NCI-H2107 treated with DMSO at 0.1 percent for 48 hours (cell line): ENCODE data around the gene RNF5.
"Not testable (repeated sequence)": the region's sequence is repeated elsewhere in the genome, so short reads cannot be mapped to it uniquely, and the experiment has no call there.

Source experiments
- DNase-seq: peaks from one replicate; lab custom pipeline; 2025; ENCODE audit not compliant: unreplicated experiment; lab: John Stamatoyannopoulos, UW

RNF5 gene

DNA sequence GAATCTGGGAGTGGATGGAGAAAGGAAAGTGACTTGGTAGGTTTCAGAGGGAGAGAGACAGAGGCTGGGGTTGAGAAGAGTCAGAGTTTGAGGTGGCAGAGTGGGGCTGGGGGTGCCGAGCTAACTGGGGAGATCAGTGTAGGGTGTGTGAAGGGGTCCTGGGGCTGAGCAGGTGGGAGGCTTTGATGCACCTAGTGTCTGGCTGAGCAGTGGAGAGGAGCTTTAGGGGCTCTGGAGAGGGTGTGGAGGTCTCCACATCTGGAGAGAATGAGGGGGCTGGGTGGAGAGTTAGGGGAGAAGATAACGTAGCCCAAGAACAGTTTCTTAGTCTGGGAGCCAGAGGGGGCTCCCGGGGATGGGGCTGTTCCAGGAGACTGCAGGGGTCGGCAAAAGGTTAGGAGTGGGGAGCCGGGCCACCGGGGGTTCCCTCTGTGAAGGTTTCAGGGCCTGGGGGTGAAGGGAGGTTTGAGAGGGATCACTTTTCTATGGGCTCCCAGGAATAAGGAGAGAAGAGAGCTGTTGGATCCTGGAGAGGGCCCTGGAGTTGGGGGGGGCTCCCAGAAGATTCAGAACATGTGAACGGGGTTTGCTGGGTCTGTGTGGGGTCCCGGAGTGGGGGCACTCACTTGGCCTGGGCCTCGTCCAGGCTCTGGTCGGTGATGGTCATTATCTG is 11.0 kb downstream of the RNF5 start:
- DNase-seq = no peak

DNA sequence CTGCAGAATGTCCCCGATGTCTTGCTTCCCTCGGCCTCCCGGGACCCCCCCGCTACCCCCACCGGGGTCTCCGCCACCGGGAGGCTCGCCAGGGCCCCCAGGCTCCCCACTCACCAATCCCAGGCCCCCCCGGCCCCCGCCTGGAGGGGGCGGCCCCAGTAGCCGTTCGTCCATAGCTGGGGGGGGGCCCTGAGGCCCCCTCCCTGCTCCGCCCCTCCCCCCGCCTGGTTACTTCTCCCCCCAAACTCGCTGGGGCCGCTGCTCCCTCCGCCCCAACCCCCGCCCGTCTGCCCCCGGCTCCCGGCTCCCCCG is 11.5 kb downstream of the RNF5 start:
- DNase-seq = no peak

DNA sequence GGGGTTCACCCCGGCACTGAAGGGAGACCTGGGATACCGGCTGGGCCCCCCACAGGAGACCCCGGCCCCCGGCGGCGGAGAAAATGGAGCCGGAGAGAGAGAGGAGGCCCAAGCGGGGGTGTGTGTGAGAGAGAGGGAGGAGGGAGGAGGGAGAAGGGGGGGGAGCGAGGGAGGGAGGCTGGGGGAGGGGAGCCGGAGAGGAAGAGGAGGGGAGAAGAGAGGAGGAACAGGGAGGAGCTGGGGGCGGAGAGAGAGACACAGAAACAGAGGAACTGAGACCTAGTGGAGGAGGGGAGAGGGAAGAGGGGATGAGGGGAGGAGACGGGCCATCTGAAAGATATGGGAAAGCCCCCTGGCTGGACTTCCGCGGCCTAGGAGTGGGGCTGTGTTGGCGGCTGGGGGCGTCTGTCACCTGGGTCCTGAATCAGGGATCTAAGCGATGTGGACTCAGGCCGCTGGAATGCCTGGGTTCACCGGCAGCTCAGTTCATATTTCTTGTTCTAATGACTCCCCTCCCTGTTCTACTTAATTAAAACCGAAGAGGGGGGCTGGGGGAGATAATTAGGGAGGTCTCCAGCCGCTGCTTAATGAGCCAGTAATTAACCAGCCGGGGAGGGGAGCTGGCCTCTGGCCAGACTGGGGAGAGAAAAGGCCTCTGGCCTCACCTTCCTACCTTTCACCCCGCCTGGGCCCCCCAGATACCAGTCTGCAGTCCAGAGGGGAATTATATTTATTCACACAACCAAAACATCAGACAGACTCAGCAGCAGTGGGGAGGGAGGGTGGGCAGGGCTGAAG is 12.0 kb downstream of the RNF5 start, which contains the start of gene PBX2:
PBX2 (minus strand) TSS at position 149 of the 798 bp plus-strand sequence. CDS start 287 bp downstream, outside the sequence.
- DNase-seq = peak; percentile 35

DNA sequence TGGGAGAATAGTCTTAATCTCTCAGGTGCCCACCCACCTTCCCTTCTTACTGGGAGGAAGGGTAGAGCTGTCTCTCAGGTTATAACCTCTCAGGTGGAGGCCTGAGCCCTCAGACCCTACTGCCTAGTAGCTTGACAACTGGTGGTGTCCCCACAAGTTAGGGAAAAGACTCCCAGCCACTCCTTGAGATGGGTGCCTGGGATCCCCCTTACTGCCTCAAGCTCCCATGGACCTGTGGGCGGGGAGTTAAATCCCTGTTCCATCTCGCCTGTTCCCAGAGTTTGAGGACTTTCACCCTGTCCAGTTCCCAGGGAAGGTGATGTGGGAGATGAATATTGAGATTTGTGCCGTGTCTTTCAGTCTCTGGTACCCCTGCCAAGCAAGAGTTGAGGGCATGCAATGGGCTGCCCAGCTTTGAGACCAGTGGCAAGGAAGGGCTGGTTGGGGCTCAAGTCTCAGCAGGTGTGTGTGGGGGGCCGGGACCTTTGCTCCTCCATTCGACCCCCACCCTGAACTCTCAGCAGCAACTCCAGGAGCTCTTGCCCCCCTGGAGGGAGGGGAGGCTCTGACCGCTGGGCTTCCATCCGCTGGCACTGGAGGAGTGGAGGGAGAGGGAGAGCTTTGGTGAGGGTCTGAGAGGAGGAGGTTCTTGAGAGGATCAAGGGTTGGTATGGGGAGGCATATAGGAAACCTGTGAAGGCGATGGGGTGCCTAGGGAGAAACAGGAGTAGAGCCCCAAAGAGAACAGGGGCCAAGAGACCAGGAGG is 12.9 kb downstream of the RNF5 start:
- no peak for DNase-seq

DNA sequence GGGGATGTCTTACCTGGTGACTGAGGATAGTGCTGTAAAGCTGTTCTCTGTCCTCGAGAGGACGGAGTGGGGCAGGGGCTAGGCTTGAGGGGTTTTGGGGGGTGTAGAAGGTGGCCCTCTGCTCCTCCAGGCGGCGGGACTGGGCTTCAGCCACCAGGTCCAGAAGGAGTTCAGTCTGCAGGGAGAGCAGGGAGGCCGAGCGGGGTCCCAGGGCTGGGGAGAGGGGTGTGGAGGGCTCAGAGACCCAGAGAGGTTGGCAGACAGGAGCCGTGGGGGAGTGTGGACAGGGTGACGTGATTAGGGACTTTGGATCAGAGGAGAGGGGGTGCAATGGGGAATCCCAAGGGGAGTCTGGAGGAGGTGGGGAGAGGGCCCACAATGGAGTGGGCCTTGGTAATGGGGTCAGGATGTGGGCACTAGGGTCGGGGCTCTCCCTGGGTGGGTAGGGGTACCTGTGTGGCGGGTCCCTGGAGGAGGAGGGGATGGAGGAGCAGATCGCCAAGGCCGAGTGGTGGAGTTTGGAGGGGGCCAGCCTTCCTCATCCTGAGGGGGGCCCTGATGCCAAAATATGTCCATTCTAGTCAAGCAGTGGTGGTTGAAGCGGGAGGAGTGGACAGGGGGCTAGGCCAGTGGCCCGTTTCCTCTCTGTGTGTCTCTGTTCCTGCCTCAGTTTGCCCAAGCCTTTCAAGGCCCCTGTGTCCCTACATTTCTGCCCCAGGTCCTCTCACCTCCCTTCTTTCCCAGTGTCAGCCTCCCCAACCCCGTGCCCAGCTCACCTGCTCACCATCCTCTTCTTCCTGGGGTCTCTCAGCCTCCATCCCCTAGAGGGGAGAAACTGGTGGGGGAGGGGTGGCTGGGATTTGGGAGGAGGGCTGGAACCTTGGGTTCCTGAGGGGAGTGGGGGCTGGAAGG is 13.7 kb downstream of the RNF5 start:
- no peak for DNase-seq

DNA sequence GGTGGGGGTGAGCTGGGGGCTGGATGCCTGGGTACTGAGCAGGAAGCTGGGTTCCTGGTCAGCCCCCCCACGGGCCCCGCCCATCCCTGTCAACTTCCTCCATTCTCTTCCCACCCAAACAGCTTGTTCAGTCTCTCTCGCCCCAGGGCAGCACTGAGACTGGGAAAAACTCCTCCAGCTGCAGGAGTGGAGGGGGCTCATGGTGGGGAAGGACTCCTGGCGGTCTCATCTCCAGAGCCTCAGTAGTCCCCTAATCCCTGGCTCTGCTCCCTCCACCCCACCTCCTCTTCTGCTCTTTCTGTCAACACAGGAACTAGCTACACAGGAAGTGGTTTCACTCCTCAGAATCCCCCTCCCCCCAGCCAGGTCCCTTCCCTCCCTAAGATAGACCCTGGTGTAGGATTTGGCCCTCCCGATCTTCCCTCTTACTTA is 14.4 kb downstream of the RNF5 start, which contains the start of gene GPSM3:
GPSM3 (minus strand) TSS at position 36 of the 432 bp plus-strand sequence. CDS start 130 bp downstream, outside the sequence.
- DNase-seq = no peak

DNA sequence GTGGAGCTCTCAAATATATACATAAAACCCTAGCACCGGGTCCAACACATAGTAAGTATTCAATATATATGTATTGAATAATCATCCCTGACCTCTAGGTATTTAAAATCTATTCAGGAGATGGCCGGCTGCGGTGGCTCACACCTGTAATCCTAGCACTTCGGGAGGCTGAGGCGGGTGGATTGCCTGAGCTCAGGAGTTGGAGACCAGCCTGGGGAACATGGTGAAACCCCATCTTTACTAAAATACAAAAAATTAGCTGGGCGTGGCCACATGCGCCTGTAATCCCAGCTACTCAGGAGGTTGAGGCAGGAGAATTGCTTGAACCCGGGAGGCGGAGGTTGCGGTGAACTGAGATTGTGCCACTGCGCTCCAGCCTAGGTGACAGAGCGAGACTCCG is 14.9 kb downstream of the RNF5 start:
- not testable (repeated sequence) for DNase-seq

DNA sequence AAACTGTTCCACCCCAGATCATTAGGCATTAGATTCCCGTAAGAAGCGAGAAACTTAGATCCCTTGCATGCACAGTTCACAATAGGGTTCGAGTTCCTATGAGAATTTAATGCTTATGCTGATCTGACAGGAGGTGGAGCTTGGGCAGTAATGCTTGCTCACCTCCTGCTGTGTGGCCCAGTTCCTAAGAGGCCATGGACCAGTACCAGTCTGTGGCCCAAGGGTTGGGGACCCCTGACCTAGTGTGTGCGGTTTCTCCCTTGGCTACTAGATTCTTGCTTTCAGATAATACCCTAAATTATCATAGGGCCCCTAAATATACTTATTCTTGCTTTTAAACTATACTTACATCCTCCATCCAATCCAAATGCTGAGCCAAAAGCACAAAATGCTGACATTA is 16.2 kb downstream of the RNF5 start:
- DNase-seq = no peak

DNA sequence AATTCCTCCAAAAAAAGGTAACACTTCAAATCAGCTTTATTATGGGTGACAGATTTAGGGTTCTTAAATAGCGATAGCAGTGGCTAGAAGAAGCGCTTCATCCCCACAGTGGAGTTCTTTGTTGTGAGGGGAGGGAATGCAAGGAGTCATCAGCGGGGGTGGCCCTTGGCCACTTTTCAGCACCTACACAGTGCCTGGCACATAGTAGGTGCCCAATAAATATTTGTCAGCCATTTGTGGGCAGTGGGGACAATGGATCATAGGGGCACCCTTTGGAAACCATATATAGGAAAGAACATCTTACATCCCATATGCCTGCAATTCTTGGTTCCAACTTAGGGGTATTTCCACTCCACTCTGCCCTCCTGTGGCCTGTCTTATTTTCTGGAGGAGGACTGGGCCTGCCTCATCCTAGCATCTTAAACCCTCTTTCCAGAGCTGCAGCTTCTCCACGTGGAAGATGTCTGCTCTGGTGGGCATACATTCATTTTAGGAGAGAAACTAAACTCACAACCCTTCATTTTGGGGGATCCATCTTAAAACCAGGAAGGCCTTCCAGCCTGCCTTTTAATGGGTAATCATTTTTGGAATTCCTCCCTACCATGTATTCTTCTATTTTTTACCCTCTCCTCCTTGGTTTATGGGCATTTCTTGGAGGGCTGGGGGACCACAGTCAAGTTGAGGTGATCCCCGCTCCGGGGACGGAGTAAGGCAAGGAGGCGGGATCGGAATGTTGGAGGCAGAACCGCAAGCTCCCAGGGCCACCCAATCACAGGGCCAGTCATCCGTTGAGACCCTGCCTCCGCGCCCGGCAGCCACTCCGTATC is 16.8 kb downstream of the RNF5 start:
- no peak for DNase-seq

DNA sequence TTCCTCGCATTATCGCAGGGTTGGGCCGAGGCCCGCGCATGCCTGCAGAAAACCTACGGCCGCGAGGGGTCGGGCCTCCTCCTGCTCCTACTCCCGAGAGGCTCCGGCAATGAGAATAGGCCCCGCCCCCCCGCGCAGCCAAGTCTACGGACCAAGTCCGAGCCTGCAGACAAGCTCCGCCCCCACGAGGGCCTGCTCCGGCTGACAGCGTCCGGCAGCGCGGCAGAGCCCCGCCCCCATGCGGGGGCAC is 17.4 kb downstream of the RNF5 start:
- DNase-seq = peak; percentile 86

DNA sequence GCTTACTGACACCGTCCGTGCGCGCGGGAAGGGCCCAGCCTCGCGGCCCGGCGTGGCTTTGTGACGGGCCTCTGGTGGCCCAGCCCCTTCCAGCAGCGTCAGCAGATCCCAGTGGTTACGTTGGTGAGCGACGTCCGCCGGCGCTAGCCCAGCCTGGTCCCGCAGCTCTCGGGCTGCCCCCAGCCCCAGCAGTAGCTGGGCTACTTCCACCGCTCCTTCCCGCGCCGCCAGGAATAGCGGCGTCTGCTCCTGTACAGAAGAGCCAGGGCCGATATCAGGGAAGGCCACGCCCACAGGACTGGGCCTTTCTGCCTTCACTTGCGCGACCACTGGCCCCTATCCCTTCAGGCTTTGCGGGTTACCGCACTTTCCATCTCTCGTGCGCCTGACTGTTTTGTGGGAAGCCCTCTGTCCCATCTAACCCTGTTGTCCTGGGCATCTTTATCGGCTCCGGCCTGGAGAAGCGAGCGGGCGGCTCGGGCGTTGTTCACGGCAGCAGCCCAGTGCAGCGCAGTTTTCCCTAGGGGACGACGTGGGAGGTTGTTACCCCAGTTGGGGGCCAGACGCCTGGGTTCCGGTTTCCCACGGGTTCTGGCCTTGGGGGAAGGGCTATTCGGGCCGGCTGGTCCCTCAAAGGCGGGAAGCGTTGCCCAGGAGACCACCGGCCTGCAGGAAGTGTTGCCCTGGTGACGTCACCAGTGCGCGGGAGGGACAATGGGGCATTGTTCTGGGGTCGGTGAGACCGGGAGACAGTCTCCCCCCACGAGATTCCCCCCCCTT is 17.9 kb downstream of the RNF5 start:
- peak; percentile 33 for DNase-seq

DNA sequence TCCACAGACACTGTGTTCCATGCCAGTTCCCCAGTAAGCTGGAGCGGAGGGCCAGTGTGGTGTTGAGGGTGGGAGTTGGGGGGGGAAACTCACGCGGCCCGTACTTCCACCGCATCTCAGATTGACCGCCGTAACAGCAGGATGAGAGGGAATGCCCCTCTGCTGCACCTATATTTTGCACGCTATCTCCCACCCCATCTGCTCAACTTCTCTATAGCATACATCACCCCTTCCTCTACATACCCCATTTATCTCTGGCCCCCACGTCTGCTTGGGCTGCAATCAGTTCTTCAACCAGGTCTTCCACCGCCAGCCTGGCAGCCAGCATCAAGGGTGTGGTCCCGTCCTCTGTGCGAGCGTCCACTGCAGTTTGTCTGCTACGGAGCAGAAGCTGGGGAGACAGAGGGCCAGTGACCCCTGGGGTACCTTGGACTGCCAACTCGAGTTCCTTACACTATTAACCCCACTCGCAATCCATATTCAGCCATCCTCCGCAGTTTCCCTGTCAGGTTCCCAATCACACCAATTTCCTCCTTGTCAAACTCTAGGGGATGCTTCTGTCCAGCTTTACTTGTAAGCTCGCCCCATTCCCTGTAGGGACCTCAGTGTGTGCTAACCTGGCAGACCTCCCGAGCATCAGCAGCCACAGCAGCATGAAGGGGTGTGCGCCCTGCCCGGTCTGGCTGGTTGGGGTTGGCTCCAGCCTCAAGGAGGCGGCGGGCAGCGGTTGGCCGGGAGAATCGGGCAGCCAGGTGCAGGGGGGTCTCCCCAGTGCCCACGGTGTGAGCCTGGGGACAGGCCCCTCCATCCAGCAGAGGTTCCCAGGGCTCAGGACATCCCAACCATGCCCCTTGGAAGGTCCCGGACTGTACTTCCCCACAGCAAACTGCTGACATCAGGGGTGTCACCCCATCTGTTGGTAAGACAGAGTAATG is 18.7 kb downstream of the RNF5 start:
- DNase-seq = no peak

DNA sequence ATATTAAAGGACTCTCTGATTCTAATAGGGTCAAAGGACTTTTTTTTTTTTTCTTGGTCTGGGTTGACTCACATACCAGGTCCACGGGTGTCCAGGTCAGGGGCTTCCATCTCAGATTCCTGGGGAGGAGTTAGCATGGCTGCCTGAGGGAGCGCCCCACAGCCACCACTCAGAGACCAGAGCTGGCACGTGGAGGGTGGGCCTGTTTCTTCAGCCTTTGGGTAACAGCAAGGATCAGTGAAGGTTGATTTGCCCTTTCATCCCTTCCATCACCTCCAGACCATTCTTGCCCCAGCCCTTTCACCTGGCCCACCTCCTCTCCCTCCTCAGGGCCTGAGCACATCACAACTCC is 20.1 kb downstream of the RNF5 start:
- DNase-seq = no peak

DNA sequence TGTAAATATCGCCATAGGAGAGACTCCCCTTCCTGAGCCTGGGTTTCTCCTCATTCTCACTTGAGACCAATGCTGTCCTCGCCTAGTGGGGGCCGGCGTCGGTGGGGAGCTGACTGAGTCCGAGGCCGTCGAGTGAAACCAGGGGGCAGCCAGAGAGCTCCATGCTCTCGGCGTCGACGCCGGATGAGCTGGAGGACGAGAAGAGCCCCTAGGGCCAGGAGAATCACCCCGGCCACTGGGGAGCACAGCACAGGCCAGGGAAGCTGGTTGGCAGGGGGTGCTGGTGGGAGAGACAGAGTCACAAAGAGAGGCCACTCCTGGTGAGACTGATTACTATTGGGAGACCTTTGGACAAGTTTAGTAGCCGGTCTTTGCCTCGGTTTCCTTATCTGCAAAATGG is 20.7 kb downstream of the RNF5 start:
- DNase-seq = no peak

DNA sequence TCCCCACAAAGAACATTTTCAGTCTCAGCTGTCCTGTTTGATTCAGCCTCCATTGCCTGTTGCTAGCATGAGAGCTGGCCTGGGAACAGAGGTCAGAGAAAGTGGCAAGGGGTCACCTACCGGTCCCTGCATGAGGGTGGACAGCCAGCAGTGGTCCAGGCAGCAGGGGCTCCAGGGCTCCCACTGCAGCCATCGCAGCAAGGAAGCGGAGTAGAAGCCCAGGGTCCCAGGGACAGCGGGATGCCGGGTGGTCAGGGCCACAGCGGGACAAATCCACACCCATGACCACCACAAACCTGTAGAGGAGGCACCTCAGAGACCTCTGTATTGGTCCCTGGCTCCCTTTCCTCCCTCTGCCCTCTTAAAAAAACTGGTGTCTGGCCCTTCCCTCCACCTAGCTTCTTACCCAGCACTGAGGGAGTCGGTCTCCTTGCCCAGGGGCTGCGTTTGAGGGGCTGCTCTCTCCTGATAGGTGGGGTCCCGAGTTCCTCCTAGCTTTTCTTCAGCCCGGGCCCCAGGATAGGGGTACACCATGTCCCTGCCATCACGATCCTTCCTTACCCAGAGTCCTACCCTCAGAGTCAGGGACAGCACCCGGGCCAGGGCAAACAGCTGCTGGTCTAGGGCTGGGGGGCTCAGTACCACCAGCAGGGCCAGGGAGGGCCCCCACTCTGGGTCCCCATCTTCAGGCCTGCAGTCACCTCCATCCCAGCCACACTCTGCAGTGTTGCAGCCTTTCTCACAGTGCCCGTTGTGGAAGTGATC is 22.7 kb downstream of the RNF5 start:
- no peak for DNase-seq

DNA sequence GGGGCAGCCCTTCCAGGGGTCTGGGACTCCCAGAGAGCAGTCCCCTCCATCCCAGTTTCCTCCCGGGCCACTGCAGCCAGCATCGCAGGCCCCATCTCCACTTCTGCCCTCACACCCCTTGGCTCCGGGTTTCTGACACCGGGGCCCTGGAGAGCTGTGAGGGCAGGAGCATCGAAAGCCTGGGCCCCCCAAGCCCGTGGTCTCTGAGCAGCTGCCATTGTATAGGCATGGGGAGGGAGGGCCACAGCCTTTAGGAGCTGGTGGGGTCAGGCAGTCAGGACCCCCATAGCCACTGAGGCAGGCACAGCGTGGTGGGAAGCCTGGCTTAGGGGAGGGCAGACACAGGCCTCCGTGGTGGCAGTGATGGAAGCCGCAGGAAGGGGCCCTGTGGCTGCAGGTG is 24.0 kb downstream of the RNF5 start:
- no peak for DNase-seq

DNA sequence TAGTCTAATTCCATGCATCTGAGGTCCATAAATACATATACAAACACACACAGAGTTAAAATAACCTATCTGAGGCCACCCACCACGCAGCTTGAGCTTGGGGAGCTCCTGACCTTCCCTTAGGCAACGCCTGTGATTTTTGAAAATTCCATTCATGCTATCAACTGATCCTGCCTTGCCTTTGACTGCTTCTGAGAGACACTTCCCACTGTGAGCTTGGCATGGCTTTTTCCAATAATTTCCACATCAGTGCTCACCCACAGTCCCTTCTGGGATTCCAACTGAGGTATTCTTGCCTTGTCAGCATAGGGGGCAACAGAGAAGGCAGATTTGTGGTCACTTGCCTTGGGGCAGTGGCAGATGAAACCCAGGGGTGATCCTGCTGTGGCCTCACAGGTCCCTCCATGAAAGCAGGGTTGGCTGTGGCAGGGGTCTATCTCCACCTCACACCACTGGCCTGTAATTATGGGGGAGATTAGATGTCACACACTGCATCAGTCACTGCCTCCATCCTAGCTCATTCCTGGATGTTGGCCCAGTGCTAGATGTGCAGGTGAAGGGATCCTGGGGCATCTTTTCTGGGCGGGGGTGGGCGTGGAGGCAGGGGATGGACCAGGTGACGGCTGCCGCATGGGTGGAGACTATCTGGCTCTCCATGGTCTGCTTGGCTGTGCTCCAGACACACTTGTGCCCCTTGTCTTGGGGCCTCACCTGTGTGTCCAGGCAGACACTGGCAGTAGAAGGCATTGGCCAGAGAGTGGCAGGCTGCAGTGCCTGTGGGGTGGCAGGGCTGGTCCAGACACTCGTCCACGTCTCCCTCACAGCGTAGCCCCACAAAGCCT is 25.4 kb downstream of the RNF5 start:
- no peak for DNase-seq
